ENCODE results near the gene HEATR5A. TPM values are rescaled to one million over a fixed set of nuclear protein-coding genes. Genes with fewer than 3 reads are reported as not detected.
"Not testable (repeated sequence)": the region's sequence is repeated elsewhere in the genome, so short reads cannot be mapped to it uniquely, and the experiment has no call there.

HEATR5A gene
- total RNA-seq = 26.0 TPM
- polyA plus RNA-seq (ENCODE audit: insufficient read depth in 1 of 8, insufficient read length in 8 of 8, low replicate concordance in 1 of 8) = 10 to 100 TPM in 7 of 8 donors, 1 to 10 TPM in 1; 9.5 to 15.9 (median 12.5) TPM
- long read RNA-seq, donor 1, partial matches to known transcripts = 0 of 1 reads
- long read RNA-seq, donor 1, other reads (novel, unspliced or antisense) = 0 of 1 reads
- long read RNA-seq, donor 2 = 0 reads
- long read RNA-seq, donor 3, partial matches to known transcripts = 0 of 3 reads
- long read RNA-seq, donor 3, other reads (novel, unspliced or antisense) = 0 of 3 reads
- long read RNA-seq, donor 4, partial matches to known transcripts = 0 of 2 reads
- long read RNA-seq, donor 4, other reads (novel, unspliced or antisense) = 0 of 2 reads
- long read RNA-seq, donor 5, partial matches to known transcripts = 0 of 3 reads
- long read RNA-seq, donor 5, other reads (novel, unspliced or antisense) = 0 of 3 reads
- long read RNA-seq, donor 6, partial matches to known transcripts = 6 of 8 reads
- long read RNA-seq, donor 6, other reads (novel, unspliced or antisense) = 0 of 8 reads
- long read RNA-seq, donor 7, partial matches to known transcripts = 6 of 7 reads
- long read RNA-seq, donor 7, other reads (novel, unspliced or antisense) = 0 of 7 reads
- long read RNA-seq, donor 8, partial matches to known transcripts = 0 of 2 reads
- long read RNA-seq, donor 8, other reads (novel, unspliced or antisense) = 0 of 2 reads
- long read RNA-seq, donor 9, partial matches to known transcripts = 0 of 2 reads
- long read RNA-seq, donor 9, other reads (novel, unspliced or antisense) = 0 of 2 reads
- long read RNA-seq, donor 10, partial matches to known transcripts = 0 of 5 reads
- long read RNA-seq, donor 10, other reads (novel, unspliced or antisense) = 0 of 5 reads
- long read RNA-seq, donor 11, partial matches to known transcripts = 0 of 1 reads
- long read RNA-seq, donor 11, other reads (novel, unspliced or antisense) = 0 of 1 reads

DNA sequence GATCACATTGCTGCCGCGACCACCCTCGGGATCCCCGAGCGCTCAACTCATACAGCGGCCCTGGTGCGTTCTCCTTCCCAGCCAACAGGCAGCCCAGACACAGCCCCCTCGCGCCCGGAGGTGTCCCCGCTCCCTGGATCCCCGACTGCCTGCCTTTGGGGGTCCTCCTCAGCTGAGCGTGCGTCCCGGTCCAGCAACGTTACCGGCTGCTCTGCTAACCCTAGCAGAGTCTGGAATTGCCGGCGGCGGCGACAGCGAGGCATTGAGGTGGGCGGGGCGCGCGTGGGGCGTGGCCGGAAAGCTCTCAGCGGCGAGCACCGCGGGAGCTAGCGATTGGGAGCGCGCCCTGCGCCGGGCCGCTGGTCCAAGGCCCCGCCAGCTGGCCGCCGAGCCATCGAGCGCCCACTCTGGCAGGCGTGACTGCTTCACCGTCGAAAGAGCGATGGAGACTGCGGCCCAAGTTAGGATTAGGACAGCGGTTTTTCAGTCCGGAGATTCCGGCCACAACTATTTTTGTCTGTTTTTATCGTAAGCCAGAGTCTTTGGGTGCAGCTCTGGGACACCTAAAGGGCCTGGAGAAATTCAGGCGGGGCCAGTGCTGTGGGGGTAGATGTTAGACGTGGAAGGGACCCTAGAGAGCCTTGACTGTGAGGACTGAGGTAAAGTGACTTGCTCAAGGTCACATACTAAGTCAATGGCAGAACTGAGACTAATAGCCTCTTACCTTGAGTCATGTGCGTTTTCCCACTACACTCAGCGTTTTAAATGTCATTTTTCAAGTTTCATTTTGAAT lies at the start of gene HEATR5A:
TSS of gene HEATR5A (minus strand) at position 232 of the 793 bp plus-strand sequence. CDS start 17,575 bp downstream, outside the sequence.
- Histone ChIP-seq H3K4me1 (ENCODE audit: control insufficient read depth, insufficient read depth, low read length) (no peaks in the 10 kb centered on the region), H3K27ac (ENCODE audit: low read length) (peak within 1 kb of the TSS; percentile 93), H3K27me3 (ENCODE audit: control insufficient read depth, insufficient read depth, low read length) (no peaks in the 10 kb centered on the region), H3K36me3 (ENCODE audit: control insufficient read depth, insufficient read depth, low read length) (no peaks in the 10 kb centered on the region), H3K4me3 (ENCODE audit: low read length) (peak within 1 kb of the TSS; percentile 99), H3K9me3 (replicated peaks; ENCODE audit: control insufficient read depth, low read depth, low read length) (no peaks in the 10 kb centered on the region)
- peak; percentile 98 for DNase-seq
- 2% methylated on average over 54 of the region's 56 CpGs for WGBS (ENCODE audit: insufficient coverage)

DNA sequence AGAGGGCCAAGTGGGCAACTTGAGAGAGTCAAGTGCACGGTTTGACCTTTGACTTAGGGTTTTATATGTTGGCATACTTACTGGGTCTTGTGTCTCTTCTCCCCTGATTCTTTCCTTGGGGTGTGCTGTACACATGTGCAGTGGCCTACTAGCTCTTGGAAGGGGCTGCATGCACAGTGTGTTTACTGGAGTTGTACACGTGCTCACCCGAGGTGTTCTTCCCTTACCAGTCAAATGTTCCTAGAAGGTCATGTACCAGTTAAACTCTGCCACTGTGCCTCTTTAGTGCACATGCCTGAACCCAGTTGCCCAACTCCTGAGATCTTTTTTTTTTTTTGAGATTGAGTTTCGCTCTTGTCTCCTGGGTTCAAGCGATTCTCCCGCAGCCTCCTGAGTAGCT lies 46.2 kb upstream of the HEATR5A start:
- no peaks in the 10 kb centered on the region for H3K9me3 ChIP-seq (replicated peaks; ENCODE audit: control insufficient read depth, low read depth, low read length)
- H3K27me3 ChIP-seq (ENCODE audit: control insufficient read depth, insufficient read depth, low read length) = no peaks in the 10 kb centered on the region
- DNase-seq = no peak
- H3K36me3 ChIP-seq (ENCODE audit: control insufficient read depth, insufficient read depth, low read length) = no peaks in the 10 kb centered on the region
- WGBS (ENCODE audit: insufficient coverage) = 93% methylated on average over 6 of the region's 6 CpGs
- H3K4me3 ChIP-seq (ENCODE audit: low read length) = no peak overlapping the region
- H3K4me1 ChIP-seq (ENCODE audit: control insufficient read depth, insufficient read depth, low read length) = no peaks in the 10 kb centered on the region
- no peak overlapping the region for H3K27ac ChIP-seq (ENCODE audit: low read length)

DNA sequence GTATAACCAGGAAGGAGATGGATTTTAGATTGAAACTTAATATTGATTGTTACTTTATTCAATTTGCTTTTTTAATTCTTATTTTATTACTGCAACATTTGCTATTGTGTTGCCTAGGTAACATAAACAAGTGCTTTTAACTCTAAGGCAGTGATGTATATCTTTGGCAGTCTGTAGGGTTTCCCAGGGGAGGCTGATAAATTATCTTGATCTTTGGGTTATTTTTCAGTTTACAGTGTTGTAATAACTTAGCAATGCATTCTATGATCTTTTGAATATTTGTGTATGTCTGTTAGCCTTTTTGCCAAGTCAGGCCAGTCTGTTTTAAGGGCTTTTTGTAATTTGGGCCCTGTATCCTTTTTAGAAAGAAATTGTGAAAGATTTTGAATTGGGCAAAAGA lies 44.8 kb upstream of the HEATR5A start:
- peak; percentile 84 for DNase-seq
- Histone ChIP-seq H3K27me3 (ENCODE audit: control insufficient read depth, insufficient read depth, low read length) (no peaks in the 10 kb centered on the region), H3K9me3 (replicated peaks; ENCODE audit: control insufficient read depth, low read depth, low read length) (no peaks in the 10 kb centered on the region), H3K27ac (ENCODE audit: low read length) (peak overlapping the region; percentile 25), H3K4me3 (ENCODE audit: low read length) (no peak overlapping the region), H3K4me1 (ENCODE audit: control insufficient read depth, insufficient read depth, low read length) (no peaks in the 10 kb centered on the region), H3K36me3 (ENCODE audit: control insufficient read depth, insufficient read depth, low read length) (no peaks in the 10 kb centered on the region)

DNA sequence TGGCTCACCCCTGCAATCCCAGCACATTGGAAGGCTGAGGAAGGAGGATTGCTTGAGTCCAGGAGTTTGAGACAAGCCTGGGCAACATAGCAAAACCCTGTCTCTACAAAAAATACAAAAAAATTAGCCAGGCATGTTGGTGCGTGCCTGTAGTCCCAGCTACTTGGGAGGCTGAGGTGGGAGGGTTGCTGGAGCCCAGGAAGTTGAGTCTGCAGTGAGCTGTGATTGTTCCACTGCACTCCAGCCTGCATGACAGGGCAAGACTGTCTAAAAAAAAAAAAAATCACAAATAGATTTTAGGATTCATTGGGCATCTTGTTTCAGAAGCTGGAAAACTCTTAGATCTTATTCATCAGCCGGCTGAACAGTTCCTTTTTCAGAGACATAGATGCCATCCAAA lies 42.1 kb upstream of the HEATR5A start:
- H3K4me3 ChIP-seq (ENCODE audit: low read length); H3K27me3 ChIP-seq (ENCODE audit: control insufficient read depth, insufficient read depth, low read length); H3K36me3 ChIP-seq (ENCODE audit: control insufficient read depth, insufficient read depth, low read length); H3K27ac ChIP-seq (ENCODE audit: low read length); DNase-seq; H3K4me1 ChIP-seq (ENCODE audit: control insufficient read depth, insufficient read depth, low read length); H3K9me3 ChIP-seq (replicated peaks; ENCODE audit: control insufficient read depth, low read depth, low read length): not testable (repeated sequence)
- WGBS (ENCODE audit: insufficient coverage) = no CpG with 5 or more reads among the region's 2 CpGs

DNA sequence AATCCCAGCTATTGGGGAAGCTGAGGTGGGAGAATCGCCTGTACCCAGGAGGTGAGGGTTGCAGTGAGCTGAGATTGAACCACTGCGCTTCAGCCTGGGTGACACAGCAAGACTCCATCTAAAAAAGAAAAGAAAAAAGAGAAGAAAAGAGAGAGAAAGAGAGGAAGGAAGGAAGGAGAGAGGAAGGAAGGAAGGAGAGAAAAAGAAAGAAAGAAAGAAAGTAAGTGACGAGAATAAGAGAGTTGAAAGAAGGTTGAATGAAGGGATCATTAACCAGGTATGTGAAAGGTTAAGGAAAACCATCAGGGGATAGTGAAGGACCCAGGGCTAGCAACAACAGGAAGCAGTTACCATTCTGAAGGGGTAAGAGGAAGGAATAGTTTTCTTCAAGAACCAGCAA lies 41.2 kb upstream of the HEATR5A start:
- WGBS (ENCODE audit: insufficient coverage) = 92% methylated on average over 3 of the region's 3 CpGs

DNA sequence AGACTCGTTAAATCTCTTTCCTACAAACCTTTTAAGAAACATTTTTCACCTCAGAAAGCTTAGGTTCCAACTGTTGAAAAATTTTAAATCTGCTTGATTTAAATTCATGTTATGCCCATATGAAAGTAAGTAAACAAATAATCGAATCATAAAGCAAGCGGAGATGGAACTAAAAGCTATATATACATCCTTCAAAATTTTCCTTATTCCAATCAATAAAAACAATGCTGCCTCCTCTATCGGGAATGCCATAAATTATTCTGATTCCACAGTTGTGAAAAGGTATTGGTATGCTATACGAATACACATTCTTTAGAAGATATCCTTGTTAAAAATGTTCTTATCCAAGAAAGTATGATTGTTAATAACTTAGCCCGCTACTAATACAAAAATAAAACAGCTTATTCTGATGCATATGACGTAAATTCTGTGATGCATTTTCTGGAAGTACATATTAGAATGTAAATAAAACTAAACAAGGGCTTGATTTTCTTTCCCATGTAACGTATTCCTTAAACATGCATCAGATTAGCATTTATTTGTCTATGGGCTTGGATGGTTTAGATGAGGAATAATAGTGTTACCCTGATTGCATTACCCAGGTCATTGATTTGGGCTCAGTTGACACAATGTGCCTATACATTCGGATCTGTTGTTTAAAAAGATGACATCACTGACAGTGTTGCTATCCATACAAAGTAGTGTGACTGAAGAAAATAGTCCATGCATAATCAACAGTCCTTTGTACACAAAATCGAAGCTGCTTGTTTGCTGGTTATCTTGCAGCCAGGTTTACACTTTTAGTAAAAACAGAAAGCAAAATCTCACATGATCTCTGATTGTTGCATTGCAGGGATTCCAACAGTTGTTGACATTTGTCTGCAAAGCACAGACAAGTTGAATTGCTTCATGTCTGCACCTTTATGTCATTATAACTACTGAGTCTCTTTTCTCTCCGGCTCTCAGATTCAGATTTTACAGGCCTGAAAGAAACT lies 37.6 kb upstream of the HEATR5A start:
- H3K4me3 ChIP-seq (ENCODE audit: low read length) = peak overlapping the region; percentile 64
- H3K9me3 ChIP-seq (replicated peaks; ENCODE audit: control insufficient read depth, low read depth, low read length) = no peaks in the 10 kb centered on the region
- WGBS (ENCODE audit: insufficient coverage) = 73% methylated on average over 2 of the region's 11 CpGs
- peaks cover 3% of the 10 kb centered on the region for H3K4me1 ChIP-seq (ENCODE audit: control insufficient read depth, insufficient read depth, low read length)
- H3K27ac ChIP-seq (ENCODE audit: low read length) = peak overlapping the region; percentile 94
- DNase-seq = no peak
- H3K36me3 ChIP-seq (ENCODE audit: control insufficient read depth, insufficient read depth, low read length) = peaks cover 1% of the 10 kb centered on the region
- H3K27me3 ChIP-seq (ENCODE audit: control insufficient read depth, insufficient read depth, low read length) = no peaks in the 10 kb centered on the region

More for the DNA sequence above, 41.2 kb upstream of the HEATR5A start:
- H3K4me3 ChIP-seq (ENCODE audit: low read length) = no peak overlapping the region
- no peaks in the 10 kb centered on the region for H3K27me3 ChIP-seq (ENCODE audit: control insufficient read depth, insufficient read depth, low read length)
- H3K36me3 ChIP-seq (ENCODE audit: control insufficient read depth, insufficient read depth, low read length) = no peaks in the 10 kb centered on the region
- no peak for DNase-seq
- H3K9me3 ChIP-seq (replicated peaks; ENCODE audit: control insufficient read depth, low read depth, low read length) = no peaks in the 10 kb centered on the region
- H3K4me1 ChIP-seq (ENCODE audit: control insufficient read depth, insufficient read depth, low read length) = no peaks in the 10 kb centered on the region
- no peak overlapping the region for H3K27ac ChIP-seq (ENCODE audit: low read length)

DNA sequence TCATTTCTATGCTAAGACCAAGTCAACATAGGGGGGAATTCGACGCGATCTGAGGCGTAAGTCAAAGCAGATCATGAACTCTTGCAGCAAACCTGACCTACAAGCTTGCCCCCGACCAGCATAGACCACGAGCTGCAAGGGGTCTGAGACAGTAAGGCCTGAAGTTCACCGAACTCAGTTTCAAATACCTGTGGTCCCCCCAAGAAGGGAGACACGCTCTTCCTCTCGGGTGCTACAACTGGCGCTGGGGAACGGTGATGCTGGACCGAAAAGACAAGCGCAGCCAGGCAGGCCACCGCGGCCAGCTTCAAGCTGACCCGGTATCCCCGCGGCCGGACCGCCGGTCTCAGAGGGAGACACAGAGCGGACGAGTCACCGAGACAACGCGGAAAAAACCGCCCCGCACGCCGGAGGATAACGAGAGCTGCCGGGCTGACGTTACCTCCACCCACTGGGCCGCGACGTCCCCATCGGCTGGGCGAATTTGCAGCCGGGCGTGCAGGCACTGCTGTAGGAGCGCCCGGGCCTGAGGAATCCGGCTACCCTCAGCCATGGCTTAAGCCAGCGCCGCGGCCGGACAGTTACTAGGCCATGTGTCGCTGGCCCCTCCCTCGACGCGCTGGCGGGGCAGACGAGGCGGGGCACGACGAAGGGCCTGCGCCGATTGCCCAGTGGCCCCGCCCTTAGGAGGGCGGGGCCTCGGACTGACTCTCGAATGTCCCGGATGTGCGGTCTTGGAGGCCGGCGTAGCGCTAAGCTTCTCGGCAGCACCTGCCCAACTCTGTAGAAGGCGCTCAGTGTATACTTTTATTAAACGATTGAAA lies 36.7 kb upstream of the HEATR5A start, which contains the start of gene DTD2:
TSS of gene DTD2 (minus strand) at position 666 of the 824 bp plus-strand sequence. CDS start at position 553, 113 bp downstream.
- Histone ChIP-seq H3K27ac (ENCODE audit: low read length) (peak within 1 kb of the TSS; percentile 94), H3K4me3 (ENCODE audit: low read length) (peak within 1 kb of the TSS; percentile 64), H3K9me3 (replicated peaks; ENCODE audit: control insufficient read depth, low read depth, low read length) (no peaks in the 10 kb centered on the region), H3K4me1 (ENCODE audit: control insufficient read depth, insufficient read depth, low read length) (peaks cover 3% of the 10 kb centered on the region), H3K36me3 (ENCODE audit: control insufficient read depth, insufficient read depth, low read length) (peaks cover 5% of the 10 kb centered on the region), H3K27me3 (ENCODE audit: control insufficient read depth, insufficient read depth, low read length) (no peaks in the 10 kb centered on the region)
- peak; percentile 99 for DNase-seq
- WGBS (ENCODE audit: insufficient coverage) = under 1% methylated on average over 54 of the region's 70 CpGs

DNA sequence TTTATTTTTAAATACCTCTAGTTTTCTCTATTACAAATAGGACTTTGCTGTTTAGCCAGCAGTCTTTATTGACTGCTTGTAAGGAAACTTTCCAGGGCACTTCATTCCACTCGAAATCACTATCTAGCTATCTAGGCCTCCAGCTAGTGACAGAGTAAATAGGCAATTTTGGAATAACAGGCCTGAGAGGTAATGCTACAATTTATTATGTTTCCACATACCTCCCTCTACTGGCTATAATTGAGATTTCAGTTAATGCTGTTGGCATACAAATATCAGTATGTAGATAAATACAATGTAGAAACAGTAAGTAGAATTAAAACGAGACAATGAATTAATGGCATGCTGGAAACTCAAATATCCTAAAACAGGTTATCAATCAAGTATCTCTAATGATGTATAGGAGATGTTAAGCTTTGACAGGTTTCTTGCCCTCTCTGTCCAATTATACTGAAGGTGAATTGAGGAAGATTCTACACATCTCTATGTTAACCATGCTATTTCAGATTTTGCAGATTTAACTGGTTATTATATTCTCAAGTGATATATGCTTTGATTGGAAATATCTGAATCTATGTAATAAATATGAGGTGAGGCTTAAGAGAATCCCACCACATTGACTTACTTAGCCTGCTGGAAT lies 29.7 kb upstream of the HEATR5A start:
- DNase-seq = peak; percentile 56
- H3K4me1 ChIP-seq (ENCODE audit: control insufficient read depth, insufficient read depth, low read length) = no peaks in the 10 kb centered on the region
- H3K27me3 ChIP-seq (ENCODE audit: control insufficient read depth, insufficient read depth, low read length) = no peaks in the 10 kb centered on the region
- no CpG with 5 or more reads among the region's 2 CpGs for WGBS (ENCODE audit: insufficient coverage)
- H3K4me3 ChIP-seq (ENCODE audit: low read length) = no peak overlapping the region
- no peaks in the 10 kb centered on the region for H3K9me3 ChIP-seq (replicated peaks; ENCODE audit: control insufficient read depth, low read depth, low read length)
- H3K36me3 ChIP-seq (ENCODE audit: control insufficient read depth, insufficient read depth, low read length) = peaks cover 14% of the 10 kb centered on the region
- no peak overlapping the region for H3K27ac ChIP-seq (ENCODE audit: low read length)
